Central memory CD8-positive, alpha-beta T cell (primary cell): ENCODE results near the gene PKIB.
"Not testable (repeated sequence)": the region's sequence is repeated elsewhere in the genome, so short reads cannot be mapped to it uniquely, and the experiment has no call there.

ENCODE experiments used
- ATAC-seq: fragments of 150-1000 bp; cut with Tn5 transposase; replicated peaks from 2 replicates; pipeline ENCODE4 v1.10.0; 2022; ENCODE audit warnings: mild to moderate bottlenecking, moderate FRiP score, moderate number of reproducible peaks; ENCODE audit not compliant: poor library complexity, severe bottlenecking; ENCODE audit errors: extremely low read depth
- DNase-seq, 2 donors: peaks; one replicate each; pipeline ENCODE4 v3.0.0; 2021; ENCODE audit warnings: low spot score in 2 of 2
- H3K27ac Mint-ChIP-seq: one replicate; pipeline ENCODE4 v1.8.0; 2022; ENCODE audit warnings: low read depth, mild to moderate bottlenecking, moderate library complexity, mixed read lengths
- H3K27me3 Mint-ChIP-seq: one replicate; pipeline ENCODE4 v1.8.0; 2022; ENCODE audit warnings: mixed read lengths
- H3K36me3 Mint-ChIP-seq: one replicate; pipeline ENCODE4 v1.8.0; 2022; ENCODE audit warnings: mild to moderate bottlenecking, moderate library complexity, mixed read lengths; ENCODE audit not compliant: insufficient read depth
- H3K4me1 Mint-ChIP-seq: one replicate; pipeline ENCODE4 v1.8.0; 2022; ENCODE audit warnings: mixed read lengths
- H3K4me3 Mint-ChIP-seq: one replicate; pipeline ENCODE4 v1.8.0; 2022; ENCODE audit warnings: mild to moderate bottlenecking, moderate library complexity, mixed read lengths
- H3K9me3 Mint-ChIP-seq: one replicate; pipeline ENCODE4 v1.8.0; 2022; ENCODE audit warnings: mixed read lengths

Gene PKIB

DNA sequence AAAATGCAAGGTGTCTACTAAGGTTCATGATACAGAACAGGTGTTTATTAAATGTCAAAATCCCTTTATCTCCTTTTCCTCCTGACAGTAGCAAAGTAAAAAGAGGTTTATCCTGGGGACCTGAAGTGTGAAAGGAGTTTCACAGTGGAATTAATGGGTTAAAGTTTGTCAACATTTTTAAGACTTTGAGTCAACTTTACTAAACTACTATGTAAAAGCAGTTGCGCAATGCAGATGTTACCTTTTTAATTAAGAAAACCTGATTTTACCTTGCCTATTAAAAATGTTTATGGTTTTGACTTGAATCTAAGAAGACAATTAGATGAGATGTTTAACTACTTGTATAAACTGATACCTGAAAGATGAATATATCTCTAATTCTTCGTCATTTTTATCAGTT is 14.6 kb downstream of the PKIB start:
- Mint-ChIP-seq H3K27me3 (no peaks in the 10 kb centered on the region), H3K36me3 (no peaks in the 10 kb centered on the region), H3K27ac (no peak overlapping the region), H3K4me1 (no peaks in the 10 kb centered on the region), H3K4me3 (no peak overlapping the region), H3K9me3 (peaks cover 7% of the 10 kb centered on the region)
- DNase-seq: no peak
- ATAC-seq: no peak

DNA sequence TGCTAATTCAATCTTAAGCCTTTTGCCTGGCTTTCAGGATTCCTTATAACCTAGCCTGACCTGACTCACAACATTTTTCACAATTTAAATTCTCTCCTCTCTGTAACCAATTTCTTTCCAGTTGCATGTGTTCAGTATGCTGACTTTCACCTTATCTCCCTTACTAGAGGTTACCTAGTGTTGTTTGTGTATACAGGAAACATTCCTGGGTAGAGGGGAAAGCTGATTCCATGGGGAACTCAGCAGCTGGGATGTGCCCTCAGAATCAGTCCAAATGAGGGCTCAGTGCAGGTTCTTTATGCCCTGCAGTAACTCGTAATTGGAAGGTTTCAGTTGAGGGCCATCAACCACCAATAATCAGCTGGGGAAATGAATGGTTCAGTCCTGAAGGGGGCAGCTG is 18.5 kb downstream of the PKIB start:
- no peaks in the 10 kb centered on the region for H3K4me1 Mint-ChIP-seq

DNA sequence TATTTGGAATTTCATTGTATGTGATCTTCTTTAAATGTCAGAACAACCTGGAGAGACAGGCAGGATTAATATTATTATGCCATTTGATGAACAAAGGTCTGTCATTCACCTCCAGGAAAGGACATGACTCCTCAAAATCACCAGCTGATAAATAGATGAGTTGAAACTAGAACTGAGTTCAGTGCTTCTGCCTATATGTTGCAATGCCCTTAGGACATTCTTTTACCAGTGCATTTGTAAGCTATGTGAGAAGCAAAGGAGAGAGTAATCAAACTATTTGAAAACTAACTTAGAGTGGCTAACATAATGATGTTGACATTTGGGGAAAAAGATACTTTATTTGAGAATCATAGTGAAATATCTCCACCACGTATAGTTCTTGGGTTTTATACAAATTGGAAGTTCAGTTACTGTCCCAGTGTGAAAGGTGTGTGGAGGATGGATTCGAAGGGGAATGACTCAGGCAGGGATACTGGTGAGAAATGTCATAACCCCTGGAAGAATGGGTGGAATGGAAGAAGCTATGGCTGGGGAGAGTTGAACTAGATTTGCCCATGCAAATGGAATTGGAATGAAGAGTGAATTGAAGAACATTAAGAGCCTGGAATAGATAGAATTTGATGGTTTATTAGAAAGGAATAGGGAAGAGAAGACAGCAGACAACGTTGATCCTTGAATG is 21.5 kb downstream of the PKIB start:
- H3K4me3 Mint-ChIP-seq: no peak overlapping the region
- H3K9me3 Mint-ChIP-seq: peaks cover 7% of the 10 kb centered on the region
- H3K36me3 Mint-ChIP-seq: no peaks in the 10 kb centered on the region

More for the DNA sequence above, 18.5 kb downstream of the PKIB start:
- H3K36me3 Mint-ChIP-seq: no peaks in the 10 kb centered on the region
- H3K27me3 Mint-ChIP-seq: no peaks in the 10 kb centered on the region
- DNase-seq (no peak), ATAC-seq (no peak)
- H3K9me3 Mint-ChIP-seq: peaks cover 7% of the 10 kb centered on the region
- H3K4me3 Mint-ChIP-seq: no peak overlapping the region
- no peak overlapping the region for H3K27ac Mint-ChIP-seq

DNA sequence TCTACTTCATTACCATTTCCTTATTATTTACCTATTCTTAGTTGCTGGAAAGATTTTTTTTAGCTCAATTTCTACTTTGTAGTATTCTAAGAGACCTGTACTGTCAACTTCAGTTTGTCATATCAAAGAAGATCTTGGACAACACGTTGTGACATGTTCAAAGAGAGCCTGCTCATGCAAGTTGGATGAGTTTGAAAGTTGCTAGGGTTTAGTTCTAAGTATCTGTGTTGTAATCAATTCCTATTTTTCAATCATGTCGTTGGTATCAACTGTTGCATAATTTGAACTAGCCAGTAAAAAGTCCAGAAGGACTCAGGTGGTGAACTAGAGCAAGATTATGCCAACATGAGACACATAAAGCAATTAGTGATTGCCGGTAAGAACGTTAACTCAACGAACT is 30.2 kb downstream of the PKIB start:
- Mint-ChIP-seq H3K9me3 (no peaks in the 10 kb centered on the region), H3K36me3 (no peaks in the 10 kb centered on the region), H3K4me3 (no peak overlapping the region), H3K4me1 (no peaks in the 10 kb centered on the region), H3K27me3 (no peaks in the 10 kb centered on the region), H3K27ac (no peak overlapping the region)
- no peak for ATAC-seq
- DNase-seq: no peak

More for the DNA sequence above, 21.5 kb downstream of the PKIB start:
- Mint-ChIP-seq H3K27ac (no peak overlapping the region), H3K27me3 (no peaks in the 10 kb centered on the region), H3K4me1 (no peaks in the 10 kb centered on the region)
- DNase-seq (no peak), ATAC-seq (no peak)

DNA sequence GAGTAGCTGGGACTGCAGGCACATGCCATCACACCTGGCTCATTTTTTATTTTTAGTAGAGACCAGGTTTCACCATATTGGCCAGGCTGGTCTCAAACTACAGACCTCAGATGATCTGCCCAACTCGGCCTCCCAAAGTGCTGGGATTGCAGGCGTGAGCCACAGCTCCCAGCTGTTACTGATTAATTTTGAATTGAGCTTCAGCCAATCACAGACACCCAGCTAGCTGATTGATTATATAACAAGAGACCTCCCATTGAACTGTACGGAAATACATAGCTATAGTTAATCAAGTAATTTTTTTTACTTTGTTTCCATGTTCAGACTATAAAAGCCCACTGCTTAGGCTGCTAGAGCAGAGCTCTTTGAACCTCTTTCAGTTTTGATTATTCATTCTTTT is 31.6 kb downstream of the PKIB start:
- ATAC-seq (no peak), DNase-seq (no peak)
- Mint-ChIP-seq H3K4me1 (no peaks in the 10 kb centered on the region), H3K27ac (no peak overlapping the region), H3K36me3 (no peaks in the 10 kb centered on the region), H3K9me3 (no peaks in the 10 kb centered on the region), H3K27me3 (no peaks in the 10 kb centered on the region), H3K4me3 (no peak overlapping the region)

DNA sequence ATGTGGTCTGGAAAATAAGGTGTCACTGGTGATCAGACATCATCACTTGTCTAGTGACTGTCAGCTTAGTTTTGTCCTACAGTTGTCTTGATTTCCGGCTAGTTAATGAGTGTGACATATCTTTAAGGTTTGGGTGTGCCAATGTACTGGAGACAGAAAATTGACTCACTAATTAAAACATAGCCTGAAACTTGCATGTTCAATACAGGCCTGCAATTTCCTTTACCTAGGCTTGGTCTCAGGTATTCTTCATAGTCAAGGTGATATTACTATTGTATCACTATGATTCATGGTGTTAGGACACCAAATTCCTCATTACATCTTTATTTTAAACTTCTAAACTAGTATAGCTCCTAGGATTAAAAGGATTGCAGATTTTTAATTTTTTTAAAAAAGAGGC is 32.4 kb downstream of the PKIB start:
- DNase-seq, H3K4me3 Mint-ChIP-seq, ATAC-seq, H3K27me3 Mint-ChIP-seq, H3K4me1 Mint-ChIP-seq, H3K9me3 Mint-ChIP-seq, H3K27ac Mint-ChIP-seq, H3K36me3 Mint-ChIP-seq: not testable (repeated sequence)

DNA sequence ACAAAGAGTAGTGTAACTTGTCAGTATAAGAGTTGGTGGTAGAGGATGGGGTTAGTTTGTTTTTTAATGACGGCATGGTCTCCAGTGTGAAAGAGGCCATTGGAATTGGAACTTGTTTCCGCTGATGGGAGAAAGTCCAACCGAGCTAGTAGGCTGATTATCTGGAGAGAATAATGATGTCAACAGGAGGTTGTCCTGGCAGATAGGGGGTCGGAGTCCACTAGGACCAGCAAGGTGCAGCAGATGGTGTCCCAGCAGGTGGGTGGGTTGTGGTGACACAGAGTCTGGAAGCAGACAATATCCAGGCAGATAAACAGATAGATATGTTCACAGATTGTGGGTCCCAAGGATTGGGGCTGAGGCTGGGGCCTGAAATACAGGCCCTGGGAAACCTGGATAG is 35.1 kb downstream of the PKIB start:
- Mint-ChIP-seq H3K4me1 (no peaks in the 10 kb centered on the region), H3K4me3 (no peak overlapping the region), H3K9me3 (no peaks in the 10 kb centered on the region), H3K27ac (no peak overlapping the region), H3K27me3 (no peaks in the 10 kb centered on the region), H3K36me3 (no peaks in the 10 kb centered on the region)
- ATAC-seq (no peak), DNase-seq (no peak)

DNA sequence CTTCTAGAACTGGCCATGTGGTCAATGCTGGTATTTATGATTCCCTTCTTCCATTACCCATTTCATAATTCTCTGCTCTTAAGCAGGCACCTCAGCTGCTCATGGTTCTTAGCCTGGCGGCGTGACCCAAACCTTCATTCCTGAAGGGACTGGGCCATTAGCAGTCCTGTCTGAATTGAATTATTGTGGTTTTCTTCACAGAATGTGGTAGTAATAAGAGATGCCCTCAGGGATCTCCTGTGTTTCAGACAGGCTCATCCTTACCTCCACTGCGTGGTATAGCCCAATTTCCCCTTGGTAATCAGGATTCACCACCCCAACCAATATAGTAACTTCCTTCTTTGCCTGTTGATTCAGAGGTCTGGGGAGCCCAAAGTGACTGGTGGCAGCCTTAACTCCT is 37.6 kb downstream of the PKIB start:
- no peaks in the 10 kb centered on the region for H3K4me1 Mint-ChIP-seq
- no peak overlapping the region for H3K27ac Mint-ChIP-seq
- H3K4me3 Mint-ChIP-seq: no peak overlapping the region
- H3K36me3 Mint-ChIP-seq: no peaks in the 10 kb centered on the region
- no peaks in the 10 kb centered on the region for H3K27me3 Mint-ChIP-seq
- H3K9me3 Mint-ChIP-seq: no peaks in the 10 kb centered on the region
- DNase-seq (no peak), ATAC-seq (no peak)

DNA sequence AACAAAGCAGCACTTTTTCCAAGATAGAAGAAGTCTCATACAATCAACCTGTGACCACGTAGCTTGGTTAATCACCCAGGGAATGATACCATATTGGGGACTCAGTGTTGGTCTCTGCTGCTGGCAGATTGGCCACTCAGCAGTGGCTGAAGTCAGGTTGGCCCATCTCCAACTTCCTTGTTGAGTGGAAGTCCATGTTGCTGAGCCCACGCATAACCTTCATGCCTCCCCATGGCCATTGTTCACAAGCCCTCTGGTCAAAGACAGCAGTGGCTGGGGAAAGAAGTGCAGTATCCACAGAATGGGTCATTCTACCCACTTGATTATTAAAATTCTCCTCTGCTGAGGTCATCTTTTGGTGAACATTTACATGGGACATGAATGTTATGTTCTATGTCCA is 38.5 kb downstream of the PKIB start:
- DNase-seq (no peak), ATAC-seq (no peak)
- H3K27ac Mint-ChIP-seq: no peak overlapping the region
- H3K4me1 Mint-ChIP-seq: no peaks in the 10 kb centered on the region
- H3K4me3 Mint-ChIP-seq: no peak overlapping the region
- no peaks in the 10 kb centered on the region for H3K9me3 Mint-ChIP-seq
- H3K36me3 Mint-ChIP-seq: no peaks in the 10 kb centered on the region
- no peaks in the 10 kb centered on the region for H3K27me3 Mint-ChIP-seq

DNA sequence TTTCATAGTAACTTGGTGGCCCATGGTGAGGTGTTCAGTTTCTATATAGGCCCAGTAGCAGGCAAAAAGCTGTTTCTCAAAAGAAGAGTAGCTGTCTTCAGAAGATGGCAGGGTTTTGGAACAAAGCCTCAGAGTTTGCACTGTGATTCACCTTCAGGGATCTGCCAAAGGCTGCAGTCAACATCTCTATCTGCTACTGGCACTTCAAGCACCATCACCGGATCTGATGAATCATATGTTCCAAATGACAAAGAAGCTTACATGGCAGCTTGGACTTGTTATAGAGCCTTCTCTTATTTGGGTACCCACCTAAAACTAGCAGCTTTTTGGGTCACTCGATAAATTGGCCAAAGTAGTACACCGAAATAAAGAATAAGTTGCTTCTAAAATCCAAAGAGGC is 39.5 kb downstream of the PKIB start:
- Mint-ChIP-seq H3K4me1 (no peaks in the 10 kb centered on the region), H3K9me3 (no peaks in the 10 kb centered on the region), H3K27me3 (no peaks in the 10 kb centered on the region), H3K27ac (no peak overlapping the region), H3K36me3 (no peaks in the 10 kb centered on the region), H3K4me3 (no peak overlapping the region)
- DNase-seq (no peak), ATAC-seq (no peak)

DNA sequence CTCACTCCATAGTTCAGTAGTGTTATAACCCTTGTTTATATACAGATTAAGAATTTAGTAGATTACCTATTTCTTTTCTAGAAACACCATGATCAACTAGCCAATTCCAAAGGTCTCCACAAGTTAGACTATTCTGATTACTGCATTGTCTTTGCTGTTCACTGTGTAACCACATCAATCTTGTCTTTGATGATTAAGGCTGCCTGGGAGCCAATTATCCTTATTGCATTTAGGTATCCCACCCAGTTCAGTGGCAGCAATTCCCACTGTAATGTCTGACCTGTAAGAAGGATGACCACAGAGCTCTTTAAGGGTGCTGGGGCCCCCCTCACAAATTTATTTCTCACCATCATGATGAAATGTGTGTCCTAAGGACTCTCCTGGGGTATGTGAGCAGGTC is 40.2 kb downstream of the PKIB start:
- ATAC-seq (no peak), DNase-seq (no peak)
- no peak overlapping the region for H3K27ac Mint-ChIP-seq
- no peaks in the 10 kb centered on the region for H3K4me1 Mint-ChIP-seq
- no peak overlapping the region for H3K4me3 Mint-ChIP-seq
- H3K27me3 Mint-ChIP-seq: no peaks in the 10 kb centered on the region
- no peaks in the 10 kb centered on the region for H3K36me3 Mint-ChIP-seq
- no peaks in the 10 kb centered on the region for H3K9me3 Mint-ChIP-seq

DNA sequence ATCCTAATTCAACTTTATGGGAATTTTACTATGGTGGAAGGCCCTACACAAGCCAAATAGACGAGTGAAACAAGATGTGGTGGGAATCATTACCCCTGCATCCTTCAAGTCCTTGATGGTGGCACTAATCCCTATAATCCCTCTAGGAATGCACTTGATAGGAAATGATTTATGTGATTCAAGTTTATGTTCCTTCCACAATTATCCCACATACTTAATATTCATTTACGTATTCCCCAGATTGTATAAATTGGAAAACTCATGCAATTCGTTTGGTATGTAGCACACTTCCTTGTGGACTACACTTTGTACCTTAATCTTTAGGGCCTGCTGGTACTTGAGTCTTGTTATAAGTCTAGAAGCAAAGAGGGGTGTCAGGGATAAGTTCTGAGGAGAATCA is 40.8 kb downstream of the PKIB start:
- H3K4me1 Mint-ChIP-seq: no peaks in the 10 kb centered on the region
- H3K36me3 Mint-ChIP-seq: no peaks in the 10 kb centered on the region
- no peaks in the 10 kb centered on the region for H3K27me3 Mint-ChIP-seq
- ATAC-seq (no peak), DNase-seq (no peak)
- no peak overlapping the region for H3K4me3 Mint-ChIP-seq
- H3K9me3 Mint-ChIP-seq: no peaks in the 10 kb centered on the region
- H3K27ac Mint-ChIP-seq: no peak overlapping the region

DNA sequence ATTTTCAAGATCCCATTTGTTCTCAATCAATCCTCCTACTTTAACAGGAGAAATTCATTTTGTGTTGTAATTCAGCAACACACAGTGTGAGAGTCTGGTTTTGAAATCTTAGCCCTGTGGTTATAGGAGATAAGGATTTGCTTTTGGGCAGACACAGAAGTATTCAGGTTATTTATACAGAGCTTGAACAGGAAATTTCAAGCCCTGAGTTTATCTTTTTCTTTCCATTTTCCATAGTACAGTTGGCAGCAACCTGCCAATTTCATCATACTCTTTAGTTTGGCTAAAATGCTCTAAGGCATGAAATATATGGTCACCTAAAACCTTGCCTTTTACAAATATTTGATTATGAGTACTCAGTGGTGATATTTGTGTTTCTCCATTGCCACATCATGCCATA is 41.4 kb downstream of the PKIB start:
- no peak for ATAC-seq
- Mint-ChIP-seq H3K27ac (no peak overlapping the region), H3K9me3 (no peaks in the 10 kb centered on the region), H3K36me3 (no peaks in the 10 kb centered on the region), H3K27me3 (no peaks in the 10 kb centered on the region), H3K4me1 (no peaks in the 10 kb centered on the region), H3K4me3 (no peak overlapping the region)
- DNase-seq: no peak

DNA sequence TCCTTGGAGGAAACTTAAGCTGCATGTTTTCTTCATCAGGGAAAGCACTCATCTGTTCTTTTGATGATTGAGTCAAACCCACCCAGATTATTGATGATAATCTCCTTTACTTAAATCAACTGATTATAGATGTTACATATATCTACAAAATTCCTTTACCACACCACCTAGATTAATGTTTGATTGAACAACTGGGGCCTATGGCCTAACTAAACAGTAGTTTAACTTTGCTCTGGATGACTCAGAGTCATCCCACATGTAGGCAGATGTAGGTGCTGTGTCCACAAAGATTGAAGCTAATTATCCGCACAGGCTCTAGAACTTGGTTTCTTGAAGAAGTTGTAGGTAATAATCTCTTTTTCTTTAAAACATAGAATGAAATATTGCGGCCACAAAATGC is 42.2 kb downstream of the PKIB start:
- no peaks in the 10 kb centered on the region for H3K9me3 Mint-ChIP-seq
- H3K4me1 Mint-ChIP-seq: no peaks in the 10 kb centered on the region
- no peak overlapping the region for H3K4me3 Mint-ChIP-seq
- peaks cover 2% of the 10 kb centered on the region for H3K36me3 Mint-ChIP-seq
- no peaks in the 10 kb centered on the region for H3K27me3 Mint-ChIP-seq
- H3K27ac Mint-ChIP-seq: no peak overlapping the region
- DNase-seq: no peak
- ATAC-seq: no peak
